ENCODE data around the gene FUBP1.
"Not testable (repeated sequence)": the region's sequence is repeated elsewhere in the genome, so short reads cannot be mapped to it uniquely, and the experiment has no call there.

FUBP1 gene

GRCh38 chr1:77978969-77979876, at the start of gene FUBP1:
FUBP1 (minus strand) TSS chr1:77979072; CDS start chr1:77979004, 68 bp downstream.
- peak; percentile 89 for DNase-seq

GRCh38 chr1:78021134-78021533, 42.3 kb upstream of the FUBP1 start:
- not testable (repeated sequence) for DNase-seq

- no peak for DNase-seq
These were observed 40.2 kb upstream of the FUBP1 start for GRCh38 chr1:78019024-78019423.

GRCh38 chr1:78015148-78015547, 36.3 kb upstream of the FUBP1 start:
- DNase-seq: no peak

GRCh38 chr1:78011050-78011449, 32.2 kb upstream of the FUBP1 start:
- DNase-seq: no peak

GRCh38 chr1:78009836-78010235, 31.0 kb upstream of the FUBP1 start:
- no peak for DNase-seq

GRCh38 chr1:78009276-78009675, 30.4 kb upstream of the FUBP1 start:
- DNase-seq: no peak

GRCh38 chr1:78007677-78008341, 28.9 kb upstream of the FUBP1 start:
- no peak for DNase-seq

GRCh38 chr1:78006521-78006920, 27.6 kb upstream of the FUBP1 start:
- DNase-seq: no peak

GRCh38 chr1:78005755-78006154, 26.9 kb upstream of the FUBP1 start:
- no peak for DNase-seq

GRCh38 chr1:78005448-78005722, 26.5 kb upstream of the FUBP1 start:
- no peak for DNase-seq

GRCh38 chr1:78004719-78005447, 26.0 kb upstream of the FUBP1 start, which contains the start of gene DNAJB4:
DNAJB4 (plus strand) TSS chr1:78004939; CDS start chr1:78005111, 172 bp downstream.
- peak; percentile 23 for DNase-seq

GRCh38 chr1:78003882-78004718, 25.2 kb upstream of the FUBP1 start:
- DNase-seq: peak; percentile 16

- no peak for DNase-seq
These were observed 24.3 kb upstream of the FUBP1 start for GRCh38 chr1:78003070-78003746.

GRCh38 chr1:78000536-78000935, 21.7 kb upstream of the FUBP1 start:
- not testable (repeated sequence) for DNase-seq

- DNase-seq: no peak
These were observed 17.9 kb upstream of the FUBP1 start for GRCh38 chr1:77996734-77997133.

GRCh38 chr1:77994117-77994705, 15.3 kb upstream of the FUBP1 start:
- no peak for DNase-seq

- DNase-seq: no peak
These were observed 12.8 kb upstream of the FUBP1 start for GRCh38 chr1:77991638-77992037.

- no peak for DNase-seq
These were observed 11.8 kb upstream of the FUBP1 start for GRCh38 chr1:77990629-77991204.

GRCh38 chr1:77989744-77990143, 10.9 kb upstream of the FUBP1 start:
- no peak for DNase-seq

GRCh38 chr1:77987919-77988318, 9.0 kb upstream of the FUBP1 start:
- DNase-seq: no peak

All from stimulated activated CD4-positive, alpha-beta T cell treated with anti-CD3 and anti-CD28 coated beads, Interleukin-4, amount 100 ng/mL, for 1 hour (primary cell).